Measurements from ENCODE around the gene HTR2C.
"Not testable (repeated sequence)": the region's sequence is repeated elsewhere in the genome, so short reads cannot be mapped to it uniquely, and the experiment has no call there.

Gene HTR2C

GRCh38 chrX:114599305-114599704, 15.4 kb downstream of the HTR2C start (continued):
- no peak for TF ChIP-seq CSRNP3 (CRISPR knock-in tag; IDR thresholded peaks at IDR 0.05)
- TF ChIP-seq OSR1 (CRISPR knock-in tag; IDR thresholded peaks at IDR 0.05) = no peak
- no peak for TF ChIP-seq RARB (CRISPR knock-in tag; IDR thresholded peaks at IDR 0.05)
- TF ChIP-seq, protein P1, sequence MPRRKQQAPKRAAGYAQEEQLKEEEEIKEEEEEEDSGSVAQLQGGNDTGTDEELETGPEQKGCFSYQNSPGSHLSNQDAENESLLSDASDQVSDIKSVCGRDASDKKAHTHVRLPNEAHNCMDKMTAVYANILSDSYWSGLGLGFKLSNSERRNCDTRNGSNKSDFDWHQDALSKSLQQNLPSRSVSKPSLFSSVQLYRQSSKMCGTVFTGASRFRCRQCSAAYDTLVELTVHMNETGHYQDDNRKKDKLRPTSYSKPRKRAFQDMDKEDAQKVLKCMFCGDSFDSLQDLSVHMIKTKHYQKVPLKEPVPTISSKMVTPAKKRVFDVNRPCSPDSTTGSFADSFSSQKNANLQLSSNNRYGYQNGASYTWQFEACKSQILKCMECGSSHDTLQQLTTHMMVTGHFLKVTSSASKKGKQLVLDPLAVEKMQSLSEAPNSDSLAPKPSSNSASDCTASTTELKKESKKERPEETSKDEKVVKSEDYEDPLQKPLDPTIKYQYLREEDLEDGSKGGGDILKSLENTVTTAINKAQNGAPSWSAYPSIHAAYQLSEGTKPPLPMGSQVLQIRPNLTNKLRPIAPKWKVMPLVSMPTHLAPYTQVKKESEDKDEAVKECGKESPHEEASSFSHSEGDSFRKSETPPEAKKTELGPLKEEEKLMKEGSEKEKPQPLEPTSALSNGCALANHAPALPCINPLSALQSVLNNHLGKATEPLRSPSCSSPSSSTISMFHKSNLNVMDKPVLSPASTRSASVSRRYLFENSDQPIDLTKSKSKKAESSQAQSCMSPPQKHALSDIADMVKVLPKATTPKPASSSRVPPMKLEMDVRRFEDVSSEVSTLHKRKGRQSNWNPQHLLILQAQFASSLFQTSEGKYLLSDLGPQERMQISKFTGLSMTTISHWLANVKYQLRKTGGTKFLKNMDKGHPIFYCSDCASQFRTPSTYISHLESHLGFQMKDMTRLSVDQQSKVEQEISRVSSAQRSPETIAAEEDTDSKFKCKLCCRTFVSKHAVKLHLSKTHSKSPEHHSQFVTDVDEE (CRISPR knock-in tag; IDR thresholded peaks at IDR 0.05) = no peak
- no peak for TF ChIP-seq ZNF70 (CRISPR knock-in tag; IDR thresholded peaks at IDR 0.05)
- TF ChIP-seq, protein P2, sequence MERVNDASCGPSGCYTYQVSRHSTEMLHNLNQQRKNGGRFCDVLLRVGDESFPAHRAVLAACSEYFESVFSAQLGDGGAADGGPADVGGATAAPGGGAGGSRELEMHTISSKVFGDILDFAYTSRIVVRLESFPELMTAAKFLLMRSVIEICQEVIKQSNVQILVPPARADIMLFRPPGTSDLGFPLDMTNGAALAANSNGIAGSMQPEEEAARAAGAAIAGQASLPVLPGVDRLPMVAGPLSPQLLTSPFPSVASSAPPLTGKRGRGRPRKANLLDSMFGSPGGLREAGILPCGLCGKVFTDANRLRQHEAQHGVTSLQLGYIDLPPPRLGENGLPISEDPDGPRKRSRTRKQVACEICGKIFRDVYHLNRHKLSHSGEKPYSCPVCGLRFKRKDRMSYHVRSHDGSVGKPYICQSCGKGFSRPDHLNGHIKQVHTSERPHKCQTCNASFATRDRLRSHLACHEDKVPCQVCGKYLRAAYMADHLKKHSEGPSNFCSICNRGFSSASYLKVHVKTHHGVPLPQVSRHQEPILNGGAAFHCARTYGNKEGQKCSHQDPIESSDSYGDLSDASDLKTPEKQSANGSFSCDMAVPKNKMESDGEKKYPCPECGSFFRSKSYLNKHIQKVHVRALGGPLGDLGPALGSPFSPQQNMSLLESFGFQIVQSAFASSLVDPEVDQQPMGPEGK (CRISPR knock-in tag; IDR thresholded peaks at IDR 0.05; ENCODE audit: borderline replicate concordance) = no peak
- TF ChIP-seq ZNF565 (CRISPR knock-in tag; conservative IDR thresholded peaks at IDR 0.05; ENCODE audit: low read depth) = no peak
- TF ChIP-seq ZFP3 (CRISPR knock-in tag; IDR thresholded peaks at IDR 0.05) = no peak
- TF ChIP-seq ZFP30 (CRISPR knock-in tag; IDR thresholded peaks at IDR 0.05) = no peak
- TF ChIP-seq GLIS3 (CRISPR knock-in tag; IDR thresholded peaks at IDR 0.05) = no peak
- TF ChIP-seq ZC3H10 (CRISPR knock-in tag; IDR thresholded peaks at IDR 0.05) = no peak
- no peak for TF ChIP-seq ESRRG (CRISPR knock-in tag; IDR thresholded peaks at IDR 0.05)
- no peak for TF ChIP-seq ARNTL (CRISPR knock-in tag; IDR thresholded peaks at IDR 0.05; ENCODE audit: borderline replicate concordance, low read depth)
- no peak for TF ChIP-seq TCF4 (CRISPR knock-in tag; IDR thresholded peaks at IDR 0.05; ENCODE audit: borderline replicate concordance)

- TF ChIP-seq TCF4 (CRISPR knock-in tag; IDR thresholded peaks at IDR 0.05; ENCODE audit: borderline replicate concordance) (no peak), BACH2 (CRISPR knock-in tag; IDR thresholded peaks at IDR 0.05; ENCODE audit: borderline replicate concordance) (no peak), POU6F1 (CRISPR knock-in tag; IDR thresholded peaks at IDR 0.05; ENCODE audit: borderline replicate concordance, low read depth) (no peak), ZNF70 (CRISPR knock-in tag; IDR thresholded peaks at IDR 0.05) (no peak), ZC3H10 (CRISPR knock-in tag; IDR thresholded peaks at IDR 0.05) (no peak), OSR1 (CRISPR knock-in tag; IDR thresholded peaks at IDR 0.05) (no peak), ZFP30 (CRISPR knock-in tag; IDR thresholded peaks at IDR 0.05) (no peak), ISL1 (CRISPR knock-in tag; IDR thresholded peaks at IDR 0.05) (no peak), TOX (CRISPR knock-in tag; IDR thresholded peaks at IDR 0.05; ENCODE audit: borderline replicate concordance) (no peak), RARB (CRISPR knock-in tag; IDR thresholded peaks at IDR 0.05) (no peak), ZFP3 (CRISPR knock-in tag; IDR thresholded peaks at IDR 0.05) (no peak), ZNF565 (CRISPR knock-in tag; conservative IDR thresholded peaks at IDR 0.05; ENCODE audit: low read depth) (no peak), GLIS3 (CRISPR knock-in tag; IDR thresholded peaks at IDR 0.05) (no peak), CSRNP3 (CRISPR knock-in tag; IDR thresholded peaks at IDR 0.05) (no peak), CSDC2 (CRISPR knock-in tag; IDR thresholded peaks at IDR 0.05) (no peak), ESRRG (CRISPR knock-in tag; IDR thresholded peaks at IDR 0.05) (no peak), ARNTL (CRISPR knock-in tag; IDR thresholded peaks at IDR 0.05; ENCODE audit: borderline replicate concordance, low read depth) (no peak), ZNF8 (CRISPR knock-in tag; IDR thresholded peaks at IDR 0.05) (no peak)
- TF ChIP-seq, protein P1 (CRISPR knock-in tag; IDR thresholded peaks at IDR 0.05) = no peak
- TF ChIP-seq, protein P3, sequence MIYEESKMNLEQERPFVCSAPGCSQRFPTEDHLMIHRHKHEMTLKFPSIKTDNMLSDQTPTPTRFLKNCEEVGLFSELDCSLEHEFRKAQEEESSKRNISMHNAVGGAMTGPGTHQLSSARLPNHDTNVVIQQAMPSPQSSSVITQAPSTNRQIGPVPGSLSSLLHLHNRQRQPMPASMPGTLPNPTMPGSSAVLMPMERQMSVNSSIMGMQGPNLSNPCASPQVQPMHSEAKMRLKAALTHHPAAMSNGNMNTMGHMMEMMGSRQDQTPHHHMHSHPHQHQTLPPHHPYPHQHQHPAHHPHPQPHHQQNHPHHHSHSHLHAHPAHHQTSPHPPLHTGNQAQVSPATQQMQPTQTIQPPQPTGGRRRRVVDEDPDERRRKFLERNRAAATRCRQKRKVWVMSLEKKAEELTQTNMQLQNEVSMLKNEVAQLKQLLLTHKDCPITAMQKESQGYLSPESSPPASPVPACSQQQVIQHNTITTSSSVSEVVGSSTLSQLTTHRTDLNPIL (CRISPR knock-in tag; IDR thresholded peaks at IDR 0.05; ENCODE audit: low read depth) = no peak
- no peak for ATAC-seq
Observed at GRCh38 chrX:114599911-114600310, 16.0 kb downstream of the HTR2C start.

DNA sequence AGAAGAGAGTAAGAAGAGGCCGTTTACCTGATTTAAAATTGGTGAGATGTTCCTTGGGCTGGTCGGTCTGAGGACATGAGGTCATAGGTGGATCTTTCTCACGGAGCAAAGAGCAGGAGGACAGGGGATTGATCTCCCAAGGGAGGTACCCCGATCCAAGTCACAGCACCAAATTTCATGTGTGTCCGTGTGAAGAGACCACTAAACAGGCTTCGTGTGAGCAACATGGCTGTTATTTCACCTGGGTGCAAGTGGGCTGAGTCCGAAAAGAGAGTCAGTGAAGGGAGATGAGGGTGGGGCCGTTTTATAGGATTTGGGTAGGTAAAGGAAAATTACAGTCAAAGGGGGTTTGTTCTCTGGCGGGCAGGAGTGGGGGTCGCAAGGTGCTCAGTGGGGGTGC, 22.7 kb downstream of the HTR2C start:
- ATAC-seq = not testable (repeated sequence)

Measured in SK-N-SH treated with all-trans-retinoic acid at 6 μM for 48 hours (cell line).